ENCODE results near the gene ZCCHC8. TPM values are rescaled to one million over a fixed set of nuclear protein-coding genes. Genes with fewer than 3 reads are reported as not detected.

ZCCHC8 gene
- total and polyA plus RNA-seq, 2 of the 8 experiments (the other 6 are each of a cell fraction or from before 2014, with no cell fraction given), result 13.8 to 28.9 TPM

- Histone ChIP-seq H2BK5ac (ENCODE audit: low read depth, low read length) (no peak overlapping the region), H3K9ac (replicated peaks in 1 of 4; ENCODE audit: extremely low read depth in 1 of 4, low read depth in 3 of 4, low read length in 3 of 4) (no peak overlapping the region), H3K27ac (ENCODE audit: low read depth, low read length) (no peak overlapping the region), H3K4me2 (ENCODE audit: insufficient read depth in 1 of 2, low read depth in 2 of 2, low read length in 2 of 2) (no peak overlapping the region), H3K36me3 (ENCODE audit: control insufficient read depth in 2 of 4, insufficient read depth in 4 of 4, low read length in 3 of 4) (peaks cover 13 to 68% (median 37%) of the 10 kb centered on the region in 4 experiments), H3K4ac (replicated peaks; ENCODE audit: insufficient read length, low read depth, low read length) (no peak overlapping the region), H3K4me3 (ENCODE audit: extremely low read depth in 1 of 4, insufficient read depth in 2 of 4, low read depth in 3 of 4, low read length in 4 of 4) (no peak overlapping the region), H3K18ac (ENCODE audit: extremely low read depth, low read length) (no peak overlapping the region), H2BK20ac (ENCODE audit: low read length) (no peak overlapping the region), H3K9me3 (ENCODE audit: insufficient read depth in 2 of 2, low read depth in 1 of 2, low read length in 1 of 2) (no peaks in the 10 kb centered on the region), H2BK12ac (ENCODE audit: low read depth, low read length) (no peak overlapping the region), H4K20me1 (replicated peaks in 1 of 2; ENCODE audit: control insufficient read depth in 1 of 2, insufficient read depth in 2 of 2, low read length in 2 of 2) (no peaks in the 10 kb centered on the region), H4K91ac (replicated peaks; ENCODE audit: insufficient read length, low read length) (no peak overlapping the region), H3K56ac (replicated peaks; ENCODE audit: insufficient read length, low read depth, low read length) (no peak overlapping the region), H2BK15ac (ENCODE audit: low read length) (no peak overlapping the region), H2AFZ (ENCODE audit: low read length) (no peak overlapping the region), H4K5ac (ENCODE audit: insufficient read length, low read depth, low read length) (no peak overlapping the region), H3K14ac (ENCODE audit: insufficient read length) (no peak overlapping the region), H3K79me2 (ENCODE audit: control insufficient read depth in 1 of 2, insufficient read depth in 2 of 2, low read length in 2 of 2) (peaks cover 0 to 8% of the 10 kb centered on the region in 2 experiments; a peak in 2 of 4 replicates), H2BK120ac (replicated peaks; ENCODE audit: low read depth, low read length) (no peak overlapping the region), H2AK5ac (ENCODE audit: low read depth, low read length) (no peak overlapping the region), H3K23me2 (ENCODE audit: low read depth, low read length) (no peaks in the 10 kb centered on the region), H3K27me3 (replicated peaks in 1 of 4; ENCODE audit: control insufficient read depth in 3 of 4, extremely low read depth in 1 of 4, insufficient read depth in 3 of 4, low read length in 3 of 4) (no peaks in the 10 kb centered on the region), H3K4me1 (replicated peaks in 1 of 4; ENCODE audit: control insufficient read depth in 3 of 4, insufficient read depth in 4 of 4, low read length in 3 of 4) (no peaks in the 10 kb centered on the region), H3K79me1 (ENCODE audit: low read depth, low read length) (peaks cover 5% of the 10 kb centered on the region; the same call in 1 of the 2 replicates), H4K8ac (ENCODE audit: extremely low read depth, insufficient read depth, low read length) (no peak overlapping the region), H3K23ac (ENCODE audit: insufficient read length) (no peak overlapping the region)
- WGBS, 2 experiments (ENCODE audit: extremely low coverage in 1 of 2, insufficient coverage in 1 of 2, insufficient read length in 1 of 2, insufficient replicate concordance in 2 of 2, low coverage in 1 of 2, low lambda C conversion rate in 2 of 2, missing lambda C conversion rate in 1 of 2), result 96% methylated on average over 2 of the region's 2 CpGs; no CpG with 5 or more reads in 1 of the 2 experiments
- ChIA-PET POLR2A (ENCODE audit: partially characterized antibody) (interaction anchor here (1.9 to 47.9 kb wide), 2 partner anchors 8 to 34 kb away, joined by 12 to 1221 read pairs; partner anchors contain the start of genes KNTC1, RSRC2 and ZCCHC8), CTCF (ENCODE audit: partially characterized antibody) (interaction anchor here (0.6 to 1.9 kb wide), 3 partner anchors 20 to 156 kb away, joined by 3 to 6 read pairs (median 4); no protein-coding TSS in a partner anchor)
- no peak for DNase-seq (ENCODE audit: low read depth in 1 of 2, low spot score in 2 of 2)
- no peak for TF ChIP-seq E2F6 (IDR thresholded peaks at IDR 0.05)
- TF ChIP-seq MAX (IDR thresholded peaks at IDR 0.05), result no peak
- no peak for TF ChIP-seq TAF1 (IDR thresholded peaks at IDR 0.05; ENCODE audit: low read depth, low read length)
- no peak for TF ChIP-seq KDM1A (IDR thresholded peaks at IDR 0.05; ENCODE audit: borderline replicate concordance, low read length)
- FAIRE-seq, result no peak
Measured at GRCh38 chr12:122491991-122492390, 8.7 kb downstream of the ZCCHC8 start.

Measured in H1 (cell line).